HK-2 (cell line): ENCODE measurements around the gene APOBEC3C.
"Not testable (repeated sequence)": the region's sequence is repeated elsewhere in the genome, so short reads cannot be mapped to it uniquely, and the experiment has no call there.

Source experiments
- DNase-seq: peaks from one replicate; pipeline ENCODE4 v3.0.0-alpha.2; 2018; ENCODE audit not compliant: unreplicated experiment

Gene APOBEC3C

DNA sequence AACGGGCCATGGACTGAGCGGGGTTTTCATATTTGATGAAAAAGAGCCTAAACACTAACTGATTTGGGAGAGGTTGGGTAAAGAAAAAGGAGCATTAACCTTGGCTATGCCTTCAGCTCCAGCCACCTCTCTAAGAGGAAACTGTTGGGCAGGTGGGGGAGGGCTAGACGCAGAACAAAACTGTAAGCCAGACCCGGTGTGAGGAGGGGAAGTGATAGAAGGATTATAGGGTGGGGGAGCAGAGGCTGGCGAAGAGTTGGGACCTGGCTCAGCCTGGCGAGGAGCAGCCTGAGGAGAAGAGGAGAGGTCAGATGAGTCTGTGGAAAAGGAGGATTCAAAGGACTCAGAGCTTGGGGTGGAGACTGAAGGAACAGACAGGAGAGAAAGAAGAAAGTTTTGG is 47.2 kb downstream of the APOBEC3C start:
- DNase-seq = not testable (repeated sequence)

- DNase-seq = not testable (repeated sequence)
Observed at GRCh38 chr22:39061951-39062350, 47.9 kb downstream of the APOBEC3C start.

DNA sequence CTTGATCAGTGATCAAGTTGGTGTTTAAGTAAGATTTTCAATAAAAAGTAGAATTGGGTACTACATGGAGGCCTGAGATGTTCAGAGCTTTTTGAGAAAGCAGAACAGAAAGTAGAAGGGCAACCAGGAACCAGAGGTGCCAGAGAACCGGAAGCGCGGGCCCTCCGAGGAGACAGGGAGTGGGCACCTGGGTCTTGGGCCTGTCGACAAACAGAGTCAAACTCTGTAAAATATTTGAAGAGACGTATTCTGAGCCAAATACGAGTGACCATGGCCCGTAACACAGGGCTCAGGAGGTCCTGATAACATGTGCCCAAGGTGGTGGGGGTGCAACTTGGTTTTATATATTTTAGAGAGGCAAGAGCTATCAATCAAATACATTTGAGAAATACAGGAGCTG is 49.8 kb downstream of the APOBEC3C start:
- DNase-seq = not testable (repeated sequence)

DNA sequence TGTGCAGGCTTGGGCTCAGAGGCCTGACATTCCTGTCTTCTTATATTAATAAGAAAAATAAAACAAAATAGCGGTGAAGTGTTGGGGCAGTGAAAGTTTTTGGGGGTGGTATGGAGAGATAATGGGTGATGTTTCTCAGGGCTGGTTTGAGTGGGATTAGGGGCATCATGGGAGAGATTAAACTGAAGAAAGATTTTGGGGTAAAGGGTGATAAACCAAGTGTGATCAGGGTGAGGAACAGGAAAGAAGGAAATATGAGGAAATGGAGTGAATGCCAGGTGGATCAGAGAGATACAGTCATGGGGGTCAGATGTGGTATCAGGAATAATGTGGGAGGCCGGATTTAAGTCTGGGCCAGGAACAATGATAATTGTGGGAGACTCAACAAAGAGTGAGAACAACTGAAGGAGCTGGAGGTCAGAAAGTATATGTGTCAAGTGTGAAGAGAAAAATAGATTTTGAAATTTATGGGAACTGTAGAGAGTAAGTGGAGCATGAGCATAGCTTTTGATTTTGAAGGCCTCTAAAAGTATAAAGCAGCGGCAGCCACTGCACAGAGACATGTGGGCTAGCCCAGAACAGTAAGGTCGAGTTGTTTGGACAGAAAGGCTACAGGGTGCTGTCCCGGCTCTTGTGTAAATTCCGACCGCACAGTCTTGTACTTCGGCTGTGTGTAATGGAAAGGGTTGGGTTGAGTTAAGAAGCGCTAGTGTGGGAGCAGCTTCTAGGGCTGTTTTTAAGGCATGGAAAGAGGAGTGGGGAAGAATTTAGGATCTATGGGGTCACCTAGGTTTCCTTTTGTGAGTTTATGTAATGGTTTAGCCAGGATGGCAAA is 52.6 kb downstream of the APOBEC3C start:
- not testable (repeated sequence) for DNase-seq

DNA sequence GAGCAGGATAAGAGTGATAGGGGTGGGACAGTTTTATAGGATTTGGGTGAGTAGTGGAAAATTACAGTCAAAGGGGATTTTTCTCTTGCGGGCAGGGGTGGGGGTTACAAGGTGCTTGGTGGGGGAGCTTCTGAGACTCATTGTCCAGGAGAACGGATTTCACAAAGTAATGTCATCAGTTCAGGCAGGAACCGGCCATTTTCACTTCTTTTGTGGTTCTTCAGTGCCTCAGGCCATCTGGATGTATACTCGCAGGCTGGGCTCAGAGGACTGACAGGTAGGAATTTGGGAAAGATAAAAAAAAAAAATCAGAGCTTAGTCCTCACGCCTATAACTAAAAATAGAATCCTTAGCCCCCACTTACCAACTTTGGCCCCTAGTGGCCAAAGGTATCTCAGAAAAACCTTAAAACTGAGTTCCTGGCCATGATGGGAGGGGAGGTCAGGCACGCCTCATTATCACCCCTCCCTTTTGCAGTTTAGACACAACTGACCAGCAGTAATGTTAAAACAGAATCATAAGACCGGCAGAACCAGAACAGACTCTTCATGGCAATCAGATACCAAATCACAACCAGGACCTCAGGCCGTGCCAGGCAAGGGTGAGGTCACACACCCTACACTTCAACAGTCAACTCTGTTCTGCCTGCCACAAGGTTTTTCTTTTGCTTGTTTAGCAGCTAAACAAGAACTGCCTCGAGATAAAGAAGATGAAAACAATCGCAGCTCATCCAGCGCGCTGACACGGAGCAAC is 54.2 kb downstream of the APOBEC3C start:
- no peak for DNase-seq
